Activated CD4-positive, alpha-beta T cell treated with anti-CD3 and anti-CD28 coated beads for 4 hours (primary cell): ENCODE data around the gene VGLL2.

ENCODE experiments used
- DNase-seq, 2 donors: peaks; one replicate each; pipeline ENCODE4 v3.0.0-alpha.2; 2020

VGLL2 gene

DNA sequence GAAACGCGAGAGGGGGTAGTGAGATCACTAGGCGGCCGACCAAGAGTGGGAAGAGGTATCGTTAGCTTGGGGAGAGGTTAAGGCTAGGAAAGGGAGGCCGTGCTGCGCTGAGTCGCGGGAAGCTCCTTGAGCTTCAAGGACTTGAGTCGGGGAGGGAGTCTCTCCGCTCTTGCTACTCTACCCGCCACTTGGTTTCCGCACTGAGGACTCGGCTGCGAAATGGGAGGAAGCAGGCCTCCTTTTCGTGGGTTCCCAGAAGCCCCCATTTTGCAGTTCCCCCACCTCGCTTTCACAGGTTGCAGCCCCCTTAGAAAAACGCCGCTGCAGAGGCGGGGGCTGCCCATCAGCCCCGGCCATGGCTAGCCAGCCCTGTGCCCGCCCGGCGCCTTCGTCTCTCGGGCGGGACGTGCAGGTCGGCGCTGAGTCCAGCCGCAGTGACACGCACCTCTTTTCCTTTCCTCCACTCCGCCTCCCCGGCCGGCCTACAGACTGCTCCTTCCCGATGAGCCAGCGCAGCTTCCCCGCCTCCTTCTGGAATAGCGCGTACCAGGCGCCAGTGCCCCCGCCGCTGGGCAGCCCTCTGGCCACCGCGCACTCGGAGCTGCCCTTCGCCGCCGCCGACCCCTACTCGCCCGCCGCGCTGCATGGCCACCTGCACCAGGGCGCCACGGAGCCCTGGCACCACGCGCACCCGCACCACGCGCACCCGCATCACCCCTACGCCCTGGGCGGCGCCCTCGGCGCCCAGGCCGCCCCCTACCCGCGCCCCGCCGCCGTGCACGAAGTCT lies 4.9 kb downstream of the VGLL2 start:
- DNase-seq: no peak

- DNase-seq: no peak
These were observed 5.6 kb downstream of the VGLL2 start for GRCh38 chr6:117270843-117271507.

GRCh38 chr6:117272032-117272866 lies 6.9 kb downstream of the VGLL2 start:
- no peak for DNase-seq

DNA sequence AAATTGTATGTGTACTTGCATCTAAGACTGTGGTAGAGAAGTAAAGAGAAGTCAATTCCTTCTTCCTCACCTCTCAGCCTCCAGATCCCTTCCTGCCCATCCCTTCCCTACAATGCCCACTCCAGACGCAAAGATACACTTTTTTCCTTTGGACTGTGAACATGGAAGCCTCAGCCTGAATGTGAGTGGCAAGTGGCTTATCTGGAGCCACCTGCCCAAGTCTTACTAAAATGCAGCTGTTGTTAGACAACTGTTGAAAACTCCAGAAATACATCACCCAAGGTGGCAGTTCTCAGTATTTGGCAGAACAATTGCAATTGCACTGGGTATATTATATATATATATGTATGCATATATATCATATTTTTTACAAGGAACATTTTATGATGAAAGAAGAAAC lies 7.5 kb downstream of the VGLL2 start:
- DNase-seq: no peak

GRCh38 chr6:117275205-117275604 lies 9.8 kb downstream of the VGLL2 start:
- no peak for DNase-seq

- DNase-seq: no peak
These were observed 10.4 kb downstream of the VGLL2 start for GRCh38 chr6:117275711-117276110.

- no peak for DNase-seq
These were observed 11.5 kb downstream of the VGLL2 start for GRCh38 chr6:117276778-117277316.

DNA sequence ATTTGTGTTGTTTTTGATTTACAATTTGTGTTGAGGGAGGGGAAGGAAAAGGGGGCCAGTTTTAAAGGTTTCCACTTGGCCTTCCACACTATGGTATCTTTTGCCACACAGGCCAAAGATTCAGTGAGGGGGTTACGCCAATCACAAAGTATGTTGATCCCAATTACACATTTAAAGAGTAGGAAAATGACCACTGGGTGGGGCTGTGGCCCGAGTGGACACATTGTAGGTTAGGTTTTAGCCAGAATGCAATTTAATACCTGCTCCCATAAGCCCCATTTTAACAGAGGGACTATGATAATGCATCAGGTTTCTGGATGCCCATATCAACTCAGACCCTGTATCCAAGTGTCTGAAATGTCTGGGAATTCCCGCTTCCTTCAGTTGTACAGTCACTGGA lies 15.6 kb downstream of the VGLL2 start:
- DNase-seq: no peak

DNA sequence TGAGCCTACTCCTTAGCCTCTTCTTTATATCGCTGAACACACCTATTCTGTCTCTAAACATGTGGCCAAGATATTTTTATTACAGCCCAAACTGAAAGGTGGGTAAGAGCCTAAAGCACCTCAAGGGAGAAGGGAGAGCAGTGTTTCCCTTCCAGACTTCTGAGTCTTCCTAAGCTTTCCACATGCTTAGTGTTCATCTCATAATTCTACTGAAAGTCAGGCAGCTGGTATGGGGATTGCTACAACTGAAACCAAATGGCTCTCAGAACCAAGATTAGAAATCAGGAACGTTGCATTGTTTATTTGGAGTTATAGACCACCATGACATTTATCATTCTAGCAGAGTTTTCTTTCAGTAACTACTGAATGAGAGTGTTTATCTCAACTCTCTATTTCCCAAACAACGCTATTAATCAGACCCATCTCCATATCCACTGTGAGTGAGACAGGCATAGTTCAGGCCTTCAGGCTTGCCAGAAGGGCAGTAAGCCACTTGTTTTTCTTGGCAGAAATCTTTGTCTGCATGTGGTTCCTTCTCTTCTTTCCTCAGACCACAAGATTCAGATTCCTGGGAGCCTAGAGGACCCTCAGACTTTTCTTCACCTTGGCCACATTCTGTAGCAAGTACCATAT lies 22.8 kb downstream of the VGLL2 start:
- no peak for DNase-seq

- no peak for DNase-seq
These were observed 25.0 kb downstream of the VGLL2 start for GRCh38 chr6:117290173-117290846.

GRCh38 chr6:117298941-117299340 lies 33.6 kb downstream of the VGLL2 start:
- no peak for DNase-seq

DNA sequence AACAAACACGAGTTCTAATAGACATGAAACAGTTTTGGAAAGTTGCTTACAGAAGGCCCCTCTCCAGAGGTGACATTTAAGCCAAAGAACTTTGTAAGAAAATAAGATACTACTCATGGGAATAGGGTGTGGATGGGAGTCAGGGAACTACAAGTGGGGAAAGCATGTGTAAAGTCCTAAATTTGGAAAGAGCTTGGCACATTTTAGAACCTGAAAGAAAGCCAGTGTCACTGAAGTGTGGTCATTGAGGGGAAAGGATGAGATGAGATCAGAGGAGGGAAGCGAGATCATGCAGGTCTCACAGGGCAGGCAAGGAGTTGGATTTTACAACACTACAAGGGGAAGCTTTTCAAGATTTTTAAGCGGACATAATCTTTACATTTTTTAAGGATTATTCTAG lies 38.0 kb downstream of the VGLL2 start:
- no peak for DNase-seq

DNA sequence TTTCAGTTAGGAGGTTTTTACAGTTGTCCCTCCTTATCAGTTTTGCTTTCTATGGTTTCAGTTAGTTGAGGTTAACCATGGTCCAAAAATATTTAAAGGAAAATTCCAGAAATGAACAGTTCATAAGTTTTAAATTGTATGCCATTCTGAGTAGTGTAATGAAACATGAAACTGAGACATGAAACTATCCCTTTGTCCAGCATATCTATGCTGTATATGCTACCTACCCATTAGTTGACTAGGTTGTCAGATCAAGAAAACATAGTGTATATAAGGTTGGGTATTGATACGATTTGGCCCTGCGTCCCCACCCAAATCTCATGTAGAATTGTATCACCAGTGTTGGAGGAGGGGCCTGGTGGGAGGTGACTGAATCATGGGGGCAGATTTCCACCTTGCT lies 39.1 kb downstream of the VGLL2 start:
- no peak for DNase-seq

DNA sequence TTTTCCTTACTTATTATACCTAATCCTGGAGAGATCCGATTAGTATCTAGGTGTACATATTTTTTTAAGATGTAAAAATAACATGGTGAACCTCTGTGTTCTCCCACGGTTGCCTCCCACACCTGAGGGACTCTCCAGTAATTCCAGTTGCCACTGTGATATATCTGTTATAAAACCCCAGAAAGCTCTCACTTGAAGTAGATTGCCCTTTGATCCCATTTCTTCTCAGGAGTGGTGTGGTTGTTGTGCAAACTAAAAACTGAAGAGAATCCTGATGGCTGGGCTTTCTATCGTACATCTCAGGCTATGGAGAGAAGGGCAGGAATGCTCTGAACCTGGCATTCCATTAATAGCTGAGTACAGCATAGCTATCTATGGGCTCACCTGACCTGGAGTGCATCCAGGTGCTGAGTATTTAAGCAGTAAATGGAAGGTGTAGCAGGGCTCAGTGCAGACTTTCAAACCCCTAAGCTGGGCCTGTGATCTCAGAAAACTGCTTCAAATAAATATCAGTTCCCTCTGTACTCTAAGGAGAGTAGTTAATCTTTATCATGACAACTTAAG lies 41.0 kb downstream of the VGLL2 start:
- no peak for DNase-seq

GRCh38 chr6:117307655-117308054 lies 42.3 kb downstream of the VGLL2 start:
- DNase-seq: no peak

DNA sequence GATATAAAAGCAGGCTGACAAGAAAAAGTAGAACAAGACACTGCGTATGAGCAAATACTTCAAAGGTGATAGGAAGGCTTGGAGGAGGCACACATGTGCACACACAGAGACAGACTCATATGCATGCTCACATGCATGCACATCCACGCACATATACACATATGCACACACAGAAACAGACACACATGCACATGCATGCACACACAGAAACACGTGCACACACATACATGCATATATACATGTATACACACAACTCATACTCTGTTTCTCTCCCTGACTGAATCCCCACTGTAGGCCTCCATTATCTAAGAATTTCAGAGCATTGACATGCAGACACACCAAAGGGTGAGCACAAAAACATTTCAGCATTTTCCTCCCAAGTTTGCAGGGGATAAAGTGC lies 43.7 kb downstream of the VGLL2 start:
- no peak for DNase-seq

GRCh38 chr6:117309611-117310010 lies 44.3 kb downstream of the VGLL2 start:
- no peak for DNase-seq

GRCh38 chr6:117311310-117311709 lies 46.0 kb downstream of the VGLL2 start:
- no peak for DNase-seq

DNA sequence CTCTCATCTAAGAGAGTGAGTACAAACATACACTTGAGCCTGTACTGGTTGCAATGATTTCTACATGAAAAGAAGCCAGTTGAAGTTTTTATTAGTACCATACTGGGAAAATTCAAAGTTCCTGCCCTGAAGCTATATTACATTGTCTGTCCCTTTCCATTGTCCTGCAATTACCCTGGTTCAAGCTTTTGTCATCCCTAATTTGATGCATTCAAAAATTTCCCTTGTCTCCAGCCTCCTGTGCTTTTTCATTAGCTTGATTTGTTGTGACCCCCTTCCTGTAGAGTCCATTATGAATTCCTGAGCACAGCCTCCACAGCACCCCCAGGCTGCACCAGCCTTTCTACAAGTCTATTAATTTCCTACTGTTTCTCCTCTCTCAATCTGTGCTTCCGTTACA lies 46.4 kb downstream of the VGLL2 start:
- no peak for DNase-seq

DNA sequence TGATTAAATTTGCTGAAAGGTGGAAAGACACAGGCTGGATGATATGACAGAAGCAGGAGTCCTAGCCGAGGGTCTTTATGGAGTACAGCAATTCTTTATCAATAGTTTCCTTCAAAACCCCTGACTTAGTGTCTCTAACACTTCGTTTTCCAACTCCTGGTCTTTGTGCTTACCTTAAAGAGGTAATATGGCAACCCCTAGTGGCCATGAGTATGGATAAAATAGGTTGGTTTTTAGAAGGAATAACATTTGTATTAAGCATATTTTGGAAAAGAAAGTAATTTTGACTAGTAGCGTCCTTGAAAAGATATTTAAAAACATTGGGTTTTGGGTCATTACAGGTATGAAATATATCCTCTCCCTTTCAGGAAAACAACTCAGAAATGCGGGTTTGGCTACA lies 51.9 kb downstream of the VGLL2 start:
- DNase-seq: no peak
